SJSA1 (cell line): Measurements from ENCODE around the gene DGKG. TPM values are rescaled to one million over a fixed set of nuclear protein-coding genes. Genes with fewer than 3 reads are reported as not detected.

ENCODE experiments used
- DNase-seq, 2 experiments: peaks; one replicate each; pipeline ENCODE4 v3.0.0-alpha.2; 2015 to 2020; ENCODE audit warnings: low spot score in 2 of 2, low read depth in 1 of 2
- H3K27ac ChIP-seq: fragments of 250-450 bp; sonication (Bioruptor Pico); 2 replicates; pipeline ENCODE4 v1.5.1; 2020; ENCODE audit warnings: mild to moderate bottlenecking, moderate library complexity
- H3K27me3 ChIP-seq: fragments of 250-450 bp; sonication (Bioruptor Pico); replicated peaks from 2 replicates; pipeline ENCODE4 v1.5.1; 2020; ENCODE audit warnings: mild to moderate bottlenecking, moderate library complexity
- H3K36me3 ChIP-seq: fragments of 250-450 bp; sonication (Bioruptor Pico); 2 replicates; pipeline ENCODE4 v1.5.1; 2020; ENCODE audit warnings: mild to moderate bottlenecking
- H3K4me1 ChIP-seq: fragments of 250-450 bp; sonication (Bioruptor Pico); replicated peaks from 2 replicates; pipeline ENCODE4 v1.6.1; 2021; ENCODE audit warnings: mild to moderate bottlenecking
- H3K4me3 ChIP-seq: fragments of 250-450 bp; sonication (Bioruptor Pico); 2 replicates; pipeline ENCODE4 v1.5.1; 2020; ENCODE audit warnings: mild to moderate bottlenecking
- H3K9me3 ChIP-seq: fragments of 250-450 bp; sonication (Bioruptor Pico); replicated peaks from 2 replicates; pipeline ENCODE4 v1.5.1; 2020; ENCODE audit warnings: mild to moderate bottlenecking
- total RNA-seq: library from RNA; depleted of rRNA; stranded (reverse); fragments of >200 nt; shearing (Covaris generic); gene quantifications from 2 replicates; pipeline ENCODE4 v1.2.3, GENCODE V29; 2014; rRNA removed

The DGKG gene
- total RNA-seq, 1 experiment from 2014 or later, result 0.97 TPM

DNA sequence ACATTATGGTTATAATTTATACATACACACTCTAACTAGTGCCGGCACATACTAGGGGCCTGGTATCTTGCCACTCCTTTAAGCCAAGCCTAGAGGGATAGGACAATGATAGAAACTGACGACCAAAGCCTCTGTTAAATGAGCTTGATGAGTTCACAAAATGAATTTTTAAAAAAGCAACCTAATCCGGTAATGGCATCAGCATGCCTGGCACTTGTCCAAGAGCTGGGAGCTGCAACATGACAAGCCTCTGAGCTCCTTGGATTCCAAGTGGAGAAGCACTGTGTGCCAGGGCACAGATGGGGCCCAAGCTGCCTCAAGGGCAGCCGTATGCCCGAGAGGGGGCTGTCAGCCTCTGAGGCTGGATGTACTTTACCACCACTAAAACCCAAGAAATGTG, 262.9 kb downstream of the DGKG start:
- Histone ChIP-seq H3K27ac (no peak overlapping the region), H3K9me3 (no peaks in the 10 kb centered on the region)
- DNase-seq, result peak in 1 of 2 experiments; percentile 8

DNA sequence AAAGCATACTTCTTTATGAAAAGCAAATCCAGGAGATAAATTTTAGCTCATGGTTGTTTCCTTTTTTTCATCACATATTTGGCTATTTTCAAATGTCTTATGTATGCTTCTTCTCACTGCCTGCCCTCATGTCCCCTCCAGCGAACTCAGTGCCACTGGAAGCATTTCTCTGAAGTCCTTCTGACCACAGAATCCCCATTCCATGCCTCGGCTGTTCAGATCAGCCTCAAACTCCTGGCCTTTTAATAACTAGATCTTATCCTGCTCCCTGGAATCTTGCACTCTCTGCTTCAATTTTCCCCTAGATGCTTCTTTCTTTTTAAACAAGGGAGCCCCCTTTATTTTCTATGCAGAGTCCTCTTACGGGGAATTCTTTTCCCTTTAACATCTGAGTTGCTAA, 263.3 kb downstream of the DGKG start:
- no peaks in the 10 kb centered on the region for H3K9me3 ChIP-seq
- H3K27ac ChIP-seq, result no peak overlapping the region
- no peak for DNase-seq
- H3K36me3 ChIP-seq, result peaks cover 28% of the 10 kb centered on the region
- peaks cover 11% of the 10 kb centered on the region for H3K4me1 ChIP-seq
- no peaks in the 10 kb centered on the region for H3K27me3 ChIP-seq
- H3K4me3 ChIP-seq, result no peak overlapping the region

More for the DNA sequence above, 262.9 kb downstream of the DGKG start:
- Histone ChIP-seq H3K4me1 (peaks cover 15% of the 10 kb centered on the region), H3K36me3 (peaks cover 32% of the 10 kb centered on the region), H3K27me3 (no peaks in the 10 kb centered on the region), H3K4me3 (no peak overlapping the region)

DNA sequence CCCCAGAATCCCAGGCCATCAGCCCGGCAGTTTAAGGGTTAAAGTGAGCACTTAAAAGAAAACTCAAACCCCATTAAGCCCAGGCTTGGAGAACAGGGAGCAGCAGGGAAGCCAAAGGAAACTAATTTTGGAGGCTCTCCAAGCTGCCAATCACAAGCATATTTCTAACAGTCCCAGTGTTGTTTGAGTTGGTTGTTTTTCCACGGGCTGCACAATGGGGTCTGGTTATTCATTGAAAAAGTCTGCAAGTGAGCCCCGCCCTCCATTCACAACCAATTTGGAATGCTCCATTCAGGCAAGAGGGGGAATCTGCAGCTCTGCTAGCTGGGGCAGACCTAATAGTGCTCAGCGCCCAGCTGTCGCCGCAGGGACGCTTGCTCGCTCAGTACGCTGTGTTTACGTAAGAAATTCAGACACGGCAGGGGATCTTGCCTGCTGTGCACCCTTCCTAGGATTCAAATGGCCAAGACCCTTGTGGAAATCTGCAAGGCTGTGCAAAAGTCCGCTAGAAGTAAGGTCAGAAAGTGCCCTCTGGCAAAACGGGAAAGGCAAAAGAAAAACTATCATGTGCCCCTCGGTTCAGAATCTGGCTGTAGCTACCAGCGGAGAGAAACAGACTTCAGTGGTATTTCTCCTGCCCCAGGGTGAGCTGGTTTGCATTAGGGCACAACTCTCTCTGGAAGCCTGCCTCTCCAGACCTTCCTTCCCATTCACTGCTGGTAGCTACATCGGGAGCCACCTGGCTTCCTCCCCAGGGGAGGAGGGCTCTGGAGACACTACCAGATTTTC, 264.2 kb downstream of the DGKG start:
- Histone ChIP-seq H3K4me1 (peaks cover 9% of the 10 kb centered on the region), H3K27me3 (no peaks in the 10 kb centered on the region), H3K4me3 (peak overlapping the region; percentile 30), H3K9me3 (no peaks in the 10 kb centered on the region), H3K36me3 (peaks cover 26% of the 10 kb centered on the region; the same call in 1 of the 2 replicates), H3K27ac (no peak overlapping the region)
- DNase-seq, result peak; percentile 84 to 87

DNA sequence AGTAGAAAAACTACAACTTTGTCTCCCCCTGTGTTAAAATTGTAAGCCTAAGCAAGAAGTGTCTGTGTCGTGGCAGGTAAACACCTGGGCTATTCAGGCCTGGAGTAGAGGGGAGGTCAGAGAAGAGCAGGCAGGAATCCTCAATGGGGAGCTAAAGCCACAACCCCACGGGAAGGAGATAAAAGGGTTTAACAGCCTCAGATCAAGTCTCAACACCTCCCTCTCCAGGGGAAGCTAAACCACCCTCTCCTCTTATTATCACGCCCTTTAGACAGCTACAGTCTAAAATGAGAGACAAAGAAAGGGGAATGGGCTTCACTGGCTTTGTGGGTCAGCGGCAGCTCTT, 264.7 kb downstream of the DGKG start:
- peak overlapping the region; percentile 30 for H3K4me3 ChIP-seq

More for the DNA sequence above, 264.7 kb downstream of the DGKG start:
- Histone ChIP-seq H3K4me1 (peaks cover 9% of the 10 kb centered on the region), H3K27ac (no peak overlapping the region), H3K9me3 (no peaks in the 10 kb centered on the region), H3K27me3 (no peaks in the 10 kb centered on the region), H3K36me3 (peaks cover 28% of the 10 kb centered on the region; the same call in 1 of the 2 replicates)
- no peak for DNase-seq

Other genes starting within 250 kb of the DGKG start
- 0.63 and 0.81 TPM in 2 replicates for gene CRYGS, start 182.1 kb upstream of the DGKG start, total RNA-seq
- 9.6 and 12.2 TPM in 2 replicates for gene TBCCD1, start 205.1 kb upstream of the DGKG start, total RNA-seq
- 152 and 170 TPM in 2 replicates for gene DNAJB11, start 208.5 kb upstream of the DGKG start, total RNA-seq